ENCODE measurements around the gene PDIA6. TPM values are rescaled to one million over a fixed set of nuclear protein-coding genes. Genes with fewer than 3 reads are reported as not detected.
"Not testable (repeated sequence)": the region's sequence is repeated elsewhere in the genome, so short reads cannot be mapped to it uniquely, and the experiment has no call there.

Gene PDIA6
- total and polyA plus RNA-seq, 10 of the 15 experiments (the other 5 are each of a cell fraction or from before 2014, with no cell fraction given), result 148 to 526 (median 209) TPM

- H3K9ac ChIP-seq (ENCODE audit: control insufficient read depth, insufficient read depth, low read length), result peak overlapping the region; percentile 30; the same call in 1 of the 2 replicates
- DNase-seq (ENCODE audit: low read depth, low spot score); H3K27me3 ChIP-seq (replicated peaks in 1 of 2; ENCODE audit: control insufficient read depth in 2 of 2, insufficient read depth in 2 of 2, low read length in 1 of 2); SMC1A ChIA-PET (ENCODE audit: uncharacterized antibody, unreplicated experiment); H3K36me3 ChIP-seq (ENCODE audit: control insufficient read depth in 2 of 2, insufficient read depth in 2 of 2, low read length in 1 of 2); ATAC-seq; in situ Hi-C loops (cut with MboI); H4K20me1 ChIP-seq (ENCODE audit: control insufficient read depth, insufficient read depth); BruUV-seq (replicated peaks); H3K27ac ChIP-seq (ENCODE audit: control insufficient read depth, insufficient read depth); H3K4me1 ChIP-seq (ENCODE audit: control insufficient read depth, insufficient read depth, low read length); H3K9me3 ChIP-seq (replicated peaks; ENCODE audit: control insufficient read depth, insufficient read depth, low read length): not testable (repeated sequence)
- WGBS (ENCODE audit: insufficient coverage, insufficient replicate concordance, low lambda C conversion rate, missing lambda C conversion rate), result 35% methylated on average over 37 of the region's 37 CpGs
- intact Hi-C loops (cut with micrococcal nuclease; ENCODE audit: unreplicated experiment), result loop anchor here (5.0 to 10.0 kb wide), 2 partner anchors 366 to 931 kb away; partner anchors contain the start of genes LPIN1 and ODC1
- CTCF ChIA-PET, result interaction anchor here (0.7 to 1.0 kb wide), 2 partner anchors 10 to 19 kb away, joined by 3 to 5 read pairs; no protein-coding TSS in a partner anchor
- POLR2A ChIA-PET, result interaction anchor here (0.8 to 1.8 kb wide), 3 partner anchors 10 to 22 kb away, joined by 3 to 7 read pairs (median 3); no protein-coding TSS in a partner anchor
- peak overlapping the region; percentile 79 for H2AFZ ChIP-seq (ENCODE audit: control insufficient read depth, low read depth, low read length)
- H3K79me2 ChIP-seq (ENCODE audit: control insufficient read depth, insufficient read depth, low read length), result peaks cover 40% of the 10 kb centered on the region
- RAD21 ChIA-PET (ENCODE audit: unreplicated experiment), result interaction anchor here (0.7 to 1.2 kb wide), 3 partner anchors 19 to 365 kb away, joined by 3 to 4 read pairs (median 4); partner anchors contain the start of gene ODC1
- H3K4me3 ChIP-seq, result peak overlapping the region; percentile 73; the same call in 1 of the 2 replicates
- 0 out of 2 replicates have a peak, but pooled peaks have one; percentile 1 for TF ChIP-seq ZBTB40 (IDR thresholded peaks at IDR 0.05; ENCODE audit: borderline replicate concordance)
- H3K4me2 ChIP-seq (ENCODE audit: control insufficient read depth, insufficient read depth), result peak overlapping the region; percentile 100
- FAIRE-seq, result peak; percentile 69
These were observed 866 bp upstream of the PDIA6 start for GRCh38 chr2:10813163-10814138.

All from GM12878 (cell line).